HL-60/S4 (cell line): ENCODE results near the gene TCEAL3.
"Not testable (repeated sequence)": the region's sequence is repeated elsewhere in the genome, so short reads cannot be mapped to it uniquely, and the experiment has no call there.

Experiments used
- in situ Hi-C: fragments of 300-500 bp; cut with MboI; formaldehyde crosslinking; loops from 2 replicates; pipeline ENCODE4 v1.14.3; 2022; ENCODE audit warnings: low sequenced_read_pairs

The TCEAL3 gene

GRCh38 chrX:103624111-103624510 lies 16.3 kb downstream of the TCEAL3 start:
- in situ Hi-C loops, result no loop called here

DNA sequence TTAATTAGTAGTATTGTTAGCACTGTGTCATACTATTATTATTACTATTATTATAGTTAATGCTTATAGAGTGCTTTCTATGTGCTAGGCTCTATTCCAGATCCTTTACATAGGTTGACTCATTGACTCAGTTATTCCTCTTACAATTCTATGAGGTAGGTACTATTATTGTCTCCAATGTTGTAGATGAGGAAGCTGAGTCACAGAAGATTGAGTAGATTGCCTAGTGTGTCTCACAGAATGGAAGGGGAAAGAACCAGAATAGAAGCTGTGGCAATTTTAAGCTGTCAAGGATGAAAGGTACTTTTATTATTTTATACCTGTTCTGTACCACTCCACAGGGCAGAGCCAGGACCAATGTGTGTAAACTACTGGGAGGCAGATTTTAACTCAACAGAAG lies 19.1 kb downstream of the TCEAL3 start:
- in situ Hi-C loops, result no loop called here

- in situ Hi-C loops, result no loop called here
Measured at GRCh38 chrX:103628386-103629317, 20.9 kb downstream of the TCEAL3 start, which contains the start of gene TCEAL1. Gene TCEAL1 (plus strand): TSS chrX:103628975. CDS start chrX:103629917, 942 bp downstream.

DNA sequence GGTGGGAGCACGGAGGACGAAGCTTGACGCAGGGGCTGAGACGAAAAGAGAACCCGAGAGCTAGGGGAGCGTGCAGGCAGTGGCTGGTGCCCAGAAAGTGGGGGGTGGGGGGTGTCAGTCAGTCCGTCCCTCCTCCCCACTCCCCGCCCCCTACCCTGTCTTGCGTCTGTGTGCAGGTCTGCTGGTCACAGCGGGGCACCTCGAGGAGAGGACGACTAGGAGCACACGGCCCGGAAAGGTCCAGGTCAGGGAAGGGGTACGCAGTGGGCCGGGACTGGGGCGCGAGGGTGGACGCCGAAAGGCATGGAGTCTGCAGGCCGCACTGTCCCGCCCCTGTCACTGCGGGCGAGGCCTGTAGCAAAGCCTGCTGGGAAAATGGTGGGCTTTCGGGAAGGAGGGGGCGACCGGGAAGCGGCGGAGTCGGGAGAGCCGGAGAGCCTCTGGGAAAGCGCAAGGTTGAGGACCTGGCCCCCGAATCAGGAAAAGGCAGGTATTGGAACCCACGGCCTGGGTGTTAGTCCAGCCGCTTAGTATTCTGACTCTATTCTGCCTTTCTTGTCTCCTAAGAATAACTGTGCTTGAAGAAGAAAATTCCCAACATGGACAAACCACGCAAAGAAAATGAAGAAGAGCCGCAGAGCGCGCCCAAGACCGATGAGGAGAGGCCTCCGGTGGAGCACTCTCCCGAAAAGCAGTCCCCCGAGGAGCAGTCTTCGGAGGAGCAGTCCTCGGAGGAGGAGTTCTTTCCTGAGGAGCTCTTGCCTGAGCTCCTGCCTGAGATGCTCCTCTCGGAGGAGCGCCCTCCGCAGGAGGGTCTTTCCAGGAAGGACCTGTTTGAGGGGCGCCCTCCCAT lies 21.8 kb downstream of the TCEAL3 start:
- in situ Hi-C loops, result no loop called here

- in situ Hi-C loops, result no loop called here
Measured at GRCh38 chrX:103630171-103630511, 22.4 kb downstream of the TCEAL3 start.

GRCh38 chrX:103631145-103631544 lies 23.4 kb downstream of the TCEAL3 start:
- in situ Hi-C loops, result no loop called here

DNA sequence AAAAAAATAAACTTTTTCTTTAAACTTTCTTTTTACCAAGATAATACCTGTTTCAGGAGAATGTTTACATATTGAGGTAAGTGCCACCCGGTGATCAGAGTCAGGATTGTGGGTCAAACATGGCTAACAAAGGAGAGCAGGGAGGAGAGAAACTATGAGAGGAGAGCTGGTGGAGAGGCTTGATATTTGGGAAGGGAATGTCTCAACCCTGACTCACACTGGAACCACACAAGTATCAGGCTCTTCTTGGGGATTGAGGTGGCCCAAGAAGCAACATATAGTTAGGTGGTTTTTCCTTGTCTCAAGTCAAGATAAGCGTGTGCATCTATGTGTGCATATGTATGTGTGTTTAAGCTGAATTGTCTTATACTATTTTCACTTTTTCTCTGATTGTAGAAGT lies 27.7 kb downstream of the TCEAL3 start:
- in situ Hi-C loops, result no loop called here

DNA sequence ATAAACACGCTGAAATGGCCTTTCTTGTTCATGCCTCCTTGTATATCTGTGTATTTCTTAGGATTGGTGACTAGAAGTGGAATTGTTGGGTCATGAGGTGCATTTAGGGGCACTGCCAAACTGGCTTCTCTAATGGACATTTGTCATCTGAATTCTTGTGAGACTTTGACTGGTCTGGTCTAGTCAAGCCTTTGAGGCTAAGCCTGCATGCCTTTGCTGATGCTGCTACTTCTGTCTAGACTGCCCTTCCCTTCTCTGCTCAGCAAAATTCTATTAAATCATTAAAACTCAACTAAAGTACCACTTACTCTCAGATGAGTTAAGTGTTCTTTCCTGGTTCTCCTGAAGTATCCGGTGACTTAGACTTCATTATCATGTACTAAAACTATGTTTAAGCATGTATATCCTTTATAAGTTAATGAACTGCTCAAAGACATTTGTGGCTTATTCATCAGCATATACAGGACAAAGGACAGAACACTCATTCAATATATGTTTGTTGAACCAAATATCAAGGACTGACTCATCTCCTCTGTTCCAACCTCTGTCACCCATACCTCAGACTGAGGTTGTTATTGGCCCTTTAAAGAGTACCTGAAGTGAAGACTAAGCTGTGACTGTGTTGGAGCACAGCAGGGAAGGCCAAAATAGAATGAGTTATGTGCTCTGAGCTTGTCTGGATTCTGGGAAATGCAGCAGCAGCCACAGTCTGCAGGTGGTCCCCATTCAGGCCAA lies 30.0 kb downstream of the TCEAL3 start:
- in situ Hi-C loops, result no loop called here

GRCh38 chrX:103638479-103639346 lies 30.9 kb downstream of the TCEAL3 start:
- in situ Hi-C loops, result not testable (repeated sequence)

- in situ Hi-C loops, result no loop called here
Measured at GRCh38 chrX:103640401-103641155, 32.8 kb downstream of the TCEAL3 start.

- in situ Hi-C loops, result no loop called here
Measured at GRCh38 chrX:103644125-103644524, 36.4 kb downstream of the TCEAL3 start.

- in situ Hi-C loops, result no loop called here
Measured at GRCh38 chrX:103647630-103648029, 39.9 kb downstream of the TCEAL3 start.

DNA sequence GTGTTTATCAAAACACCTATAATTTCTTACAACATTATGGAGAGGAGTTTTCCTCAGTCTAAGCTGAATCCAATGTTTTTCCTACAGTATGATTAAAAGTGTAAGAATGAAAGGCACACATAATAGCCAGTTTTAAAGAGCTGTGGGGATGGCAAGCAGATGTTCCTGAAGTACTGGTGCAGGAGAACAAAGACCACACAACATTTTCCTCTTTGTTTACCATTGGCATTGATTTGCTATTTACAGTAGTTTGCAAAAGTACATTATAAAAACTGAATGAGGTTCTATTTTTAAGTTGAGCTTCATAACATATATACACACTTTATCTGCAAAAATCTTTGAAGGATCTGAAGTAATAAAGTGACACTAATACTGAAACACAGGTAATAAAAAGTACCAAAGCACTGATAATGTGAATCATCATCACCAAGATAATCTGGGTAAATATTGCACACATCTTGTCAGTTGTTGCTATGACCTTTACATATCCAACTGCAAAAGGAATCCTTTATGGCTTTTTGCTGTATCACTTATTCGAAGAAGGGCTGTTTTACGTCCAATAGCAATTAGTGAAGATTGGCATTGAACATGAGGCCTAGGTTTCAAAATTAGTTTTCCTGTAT lies 43.5 kb downstream of the TCEAL3 start:
- in situ Hi-C loops, result no loop called here

GRCh38 chrX:103655230-103656000 lies 47.7 kb downstream of the TCEAL3 start:
- in situ Hi-C loops, result not testable (repeated sequence)

DNA sequence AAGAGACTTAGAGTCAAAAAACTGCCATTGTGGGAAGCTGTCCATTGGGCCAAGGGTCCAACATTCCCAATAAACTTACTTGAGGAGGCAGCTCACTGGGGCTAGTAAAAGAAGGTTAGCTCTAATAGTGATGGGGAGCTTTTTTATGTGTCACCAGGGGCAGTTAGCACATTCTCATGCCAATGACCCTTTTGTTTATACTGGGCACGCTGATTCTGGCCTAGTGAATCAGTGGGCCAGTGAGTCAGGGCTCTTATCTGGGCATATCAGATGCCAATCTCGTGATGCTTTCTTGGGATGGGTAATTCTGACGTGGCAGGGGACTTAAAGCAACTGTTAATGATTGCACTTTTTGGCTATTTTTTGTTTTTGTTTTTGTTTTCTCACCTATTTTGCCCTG lies 48.9 kb downstream of the TCEAL3 start:
- in situ Hi-C loops, result no loop called here

GRCh38 chrX:103657066-103657465 lies 49.3 kb downstream of the TCEAL3 start:
- in situ Hi-C loops, result not testable (repeated sequence)

- in situ Hi-C loops, result no loop called here
Measured at GRCh38 chrX:103658681-103659433, 51.1 kb downstream of the TCEAL3 start.
